Lower lobe of right lung (tissue), 2 donors: ENCODE results near the gene MTCL1. TPM values are rescaled to one million over a fixed set of nuclear protein-coding genes. Genes with fewer than 3 reads are reported as not detected.

Source experiments
- ATAC-seq, 2 donors: fragments of 200-7000 bp; cut with Tn5 transposase; one replicate each; pipeline ENCODE4 v1.9.1; 2020 to 2022; ENCODE audit warnings: mild to moderate bottlenecking in 2 of 2, moderate library complexity in 2 of 2
- DNase-seq: peaks from one replicate; pipeline ENCODE4 v3.0.0-alpha.2; 2020
- H3K27ac ChIP-seq: fragments of 200-600 bp; one replicate; pipeline ENCODE4 v1.8.0; 2022
- H3K27me3 ChIP-seq: fragments of 200-600 bp; one replicate; pipeline ENCODE4 v1.8.0; 2022; ENCODE audit warnings: low read depth
- H3K36me3 ChIP-seq: fragments of 200-600 bp; one replicate; pipeline ENCODE4 v1.8.0; 2022; ENCODE audit warnings: mild to moderate bottlenecking
- H3K4me1 ChIP-seq: fragments of 200-600 bp; one replicate; pipeline ENCODE4 v1.8.0; 2022
- H3K4me3 ChIP-seq: fragments of 200-600 bp; one replicate; pipeline ENCODE4 v1.8.0; 2022; ENCODE audit warnings: mild to moderate bottlenecking
- H3K9me3 ChIP-seq: fragments of 200-600 bp; one replicate; pipeline ENCODE4 v1.8.0; 2022
- intact Hi-C: fragments of 100-400 bp; cut with DNase I; formaldehyde crosslinking; loops from one replicate; pipeline ENCODE4 v1.11.0; 2022
- total RNA-seq: library from RNA; stranded (reverse); fragmentation: NEBNext Ultra II Directional; extraction: Animal tissue kit (Norgen Biotek cat#: 25700); gene quantifications from one replicate; pipeline ENCODE4 v1.2.1, GENCODE V29; 2021
- TF ChIP-seq, protein P1 (sequence below): fragments of 200-600 bp; IDR thresholded peaks from one replicate; pipeline ENCODE4 v1.8.0; 2022; ENCODE audit warnings: antibody characterized with exemption, mild to moderate bottlenecking
- donor health status: DM: no; HTN: yes; CAD: no; lungs with severe emphysema.

Gene MTCL1
- total RNA-seq, 1 donor from 2014 or later = 7.9 TPM

DNA sequence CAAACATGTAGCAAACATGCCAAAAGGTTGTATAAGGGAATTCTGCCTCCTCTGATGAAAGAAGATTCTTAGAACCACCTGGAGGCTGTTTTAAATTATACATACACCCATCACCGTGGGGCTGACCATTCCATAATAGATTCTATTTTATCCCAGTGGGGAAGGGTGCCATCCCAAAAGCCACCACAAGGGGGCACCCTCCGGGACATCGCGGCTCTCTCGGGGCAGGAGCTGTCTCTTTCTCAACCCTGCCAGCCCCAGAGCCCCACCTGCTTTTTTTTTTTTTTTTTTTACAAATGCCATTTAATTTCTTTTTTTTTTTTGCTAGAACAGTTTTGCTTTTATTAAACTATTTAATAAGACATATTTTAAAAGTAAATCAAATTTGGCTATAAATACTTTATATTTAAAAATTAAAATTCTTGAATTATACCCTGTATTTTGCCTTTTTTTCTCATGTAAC is 8.6 kb upstream of the MTCL1 start:
- TF ChIP-seq, protein P1, sequence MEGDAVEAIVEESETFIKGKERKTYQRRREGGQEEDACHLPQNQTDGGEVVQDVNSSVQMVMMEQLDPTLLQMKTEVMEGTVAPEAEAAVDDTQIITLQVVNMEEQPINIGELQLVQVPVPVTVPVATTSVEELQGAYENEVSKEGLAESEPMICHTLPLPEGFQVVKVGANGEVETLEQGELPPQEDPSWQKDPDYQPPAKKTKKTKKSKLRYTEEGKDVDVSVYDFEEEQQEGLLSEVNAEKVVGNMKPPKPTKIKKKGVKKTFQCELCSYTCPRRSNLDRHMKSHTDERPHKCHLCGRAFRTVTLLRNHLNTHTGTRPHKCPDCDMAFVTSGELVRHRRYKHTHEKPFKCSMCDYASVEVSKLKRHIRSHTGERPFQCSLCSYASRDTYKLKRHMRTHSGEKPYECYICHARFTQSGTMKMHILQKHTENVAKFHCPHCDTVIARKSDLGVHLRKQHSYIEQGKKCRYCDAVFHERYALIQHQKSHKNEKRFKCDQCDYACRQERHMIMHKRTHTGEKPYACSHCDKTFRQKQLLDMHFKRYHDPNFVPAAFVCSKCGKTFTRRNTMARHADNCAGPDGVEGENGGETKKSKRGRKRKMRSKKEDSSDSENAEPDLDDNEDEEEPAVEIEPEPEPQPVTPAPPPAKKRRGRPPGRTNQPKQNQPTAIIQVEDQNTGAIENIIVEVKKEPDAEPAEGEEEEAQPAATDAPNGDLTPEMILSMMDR = peak; percentile 94
- H3K4me3 ChIP-seq = no peak overlapping the region
- no peaks in the 10 kb centered on the region for H3K9me3 ChIP-seq
- H3K36me3 ChIP-seq = no peaks in the 10 kb centered on the region
- intact Hi-C loops = loop anchor here (5.0 kb wide), 1 partner anchor 286 kb away; no protein-coding TSS in a partner anchor
- ATAC-seq = peak; percentile 92 to 96
- H3K27ac ChIP-seq = no peak overlapping the region
- H3K4me1 ChIP-seq = no peaks in the 10 kb centered on the region
- DNase-seq = peak; percentile 81
- H3K27me3 ChIP-seq = peaks cover 4% of the 10 kb centered on the region

DNA sequence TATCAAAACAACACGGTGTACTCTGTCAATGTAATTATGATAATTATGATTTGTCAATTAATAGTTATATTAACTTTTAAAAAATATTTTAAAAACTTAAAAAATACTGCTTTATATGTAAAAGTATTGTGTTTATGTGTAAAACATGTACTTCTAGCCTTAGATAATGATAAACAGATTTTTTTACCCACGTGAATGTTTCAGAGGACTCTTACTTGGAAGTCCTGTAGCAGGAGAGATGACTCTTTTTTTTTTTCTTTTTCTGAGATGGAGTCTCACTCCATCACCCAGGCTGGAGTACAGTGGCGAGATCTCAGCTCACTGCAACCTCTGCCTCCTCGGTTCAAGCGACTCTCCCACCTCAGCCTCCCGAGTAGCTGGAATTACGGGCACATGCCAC is 6.2 kb upstream of the MTCL1 start:
- H3K27me3 ChIP-seq = peaks cover 4% of the 10 kb centered on the region
- no peak for DNase-seq

DNA sequence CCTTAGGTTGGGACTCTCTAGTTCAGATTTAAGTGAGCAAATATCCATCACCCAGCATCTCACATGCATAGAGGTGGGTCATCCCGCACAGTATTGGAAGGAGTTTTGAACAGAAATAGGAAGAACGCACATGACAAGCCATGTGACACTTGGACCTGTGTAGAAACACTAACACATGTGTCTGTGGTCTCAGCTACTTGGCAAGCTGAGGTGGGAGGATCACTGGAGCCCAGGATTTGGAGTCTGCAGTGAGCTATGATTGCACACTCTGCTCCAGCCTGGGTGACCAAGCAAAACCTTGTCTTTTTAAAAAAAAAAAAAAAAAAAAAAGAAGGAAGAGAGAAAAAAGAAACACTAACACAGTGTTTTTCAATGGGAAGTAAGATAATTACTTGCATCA is 5.4 kb upstream of the MTCL1 start:
- Histone ChIP-seq H3K36me3 (no peaks in the 10 kb centered on the region), H3K4me3 (no peak overlapping the region), H3K27ac (no peak overlapping the region), H3K4me1 (peaks cover 4% of the 10 kb centered on the region), H3K27me3 (peaks cover 4% of the 10 kb centered on the region), H3K9me3 (no peaks in the 10 kb centered on the region)
- intact Hi-C loops = loop anchor here (5.0 kb wide), 1 partner anchor 282 kb away; no protein-coding TSS in a partner anchor
- ATAC-seq = no peak
- TF ChIP-seq, protein P1 = no peak
- DNase-seq = no peak

More for the DNA sequence above, 6.2 kb upstream of the MTCL1 start:
- H3K9me3 ChIP-seq = no peaks in the 10 kb centered on the region
- no peaks in the 10 kb centered on the region for H3K4me1 ChIP-seq
- intact Hi-C loops = loop anchor here (5.0 kb wide), 1 partner anchor 283 kb away; no protein-coding TSS in a partner anchor
- TF ChIP-seq, protein P1 = no peak
- H3K4me3 ChIP-seq = no peak overlapping the region
- no peak overlapping the region for H3K27ac ChIP-seq
- no peak for ATAC-seq
- no peaks in the 10 kb centered on the region for H3K36me3 ChIP-seq

DNA sequence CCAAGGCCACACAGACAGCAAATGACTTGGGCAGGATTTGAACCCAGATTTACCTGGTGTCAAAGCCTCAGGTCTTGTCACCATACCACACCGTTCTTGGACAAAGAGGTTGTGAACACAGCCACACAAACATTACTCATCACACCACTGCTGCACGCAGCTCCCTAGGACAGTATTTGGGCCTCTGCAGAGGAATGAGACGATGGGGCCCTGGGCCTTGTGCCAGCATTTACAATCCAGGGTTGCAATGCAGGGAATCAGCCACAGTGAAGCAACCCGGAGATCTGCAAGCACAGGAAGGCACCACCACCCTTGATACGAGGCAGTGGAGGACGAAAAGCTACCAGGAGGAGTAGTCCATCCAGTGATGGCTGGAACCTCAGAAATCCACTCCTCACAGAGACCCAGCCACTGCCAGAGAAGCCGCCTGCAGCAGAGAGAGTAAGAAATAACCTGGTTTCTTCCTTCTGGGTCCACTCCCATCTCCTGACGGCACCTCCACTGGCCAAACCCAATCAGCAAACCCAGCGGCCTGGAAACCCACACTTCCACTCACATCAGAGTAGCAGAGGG is 3.7 kb upstream of the MTCL1 start:
- TF ChIP-seq, protein P1 = no peak
- H3K36me3 ChIP-seq = no peaks in the 10 kb centered on the region
- no peak overlapping the region for H3K4me3 ChIP-seq
- H3K27ac ChIP-seq = no peak overlapping the region
- no peak for ATAC-seq
- DNase-seq = no peak
- intact Hi-C loops = no loop called here
- no peaks in the 10 kb centered on the region for H3K9me3 ChIP-seq
- H3K4me1 ChIP-seq = peaks cover 7% of the 10 kb centered on the region
- H3K27me3 ChIP-seq = peaks cover 9% of the 10 kb centered on the region

DNA sequence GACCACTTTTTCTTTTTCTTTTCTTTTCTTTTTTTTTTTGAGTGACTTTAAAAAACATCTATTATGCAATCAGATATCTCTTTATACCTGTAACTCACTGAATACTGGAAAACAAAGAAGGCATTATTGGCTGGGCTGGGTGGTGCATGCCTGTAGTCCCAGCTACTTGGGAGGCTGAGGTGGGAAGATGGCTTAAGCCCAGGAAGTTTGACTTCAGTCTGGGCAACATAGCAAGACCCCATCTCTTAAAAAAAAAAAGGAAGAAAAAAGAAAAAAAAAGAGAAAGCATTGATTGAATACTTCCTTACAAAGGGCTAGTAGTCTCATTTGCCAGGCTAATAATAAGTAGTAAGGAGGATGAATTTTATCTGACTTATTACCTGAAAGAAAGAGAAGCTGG is 2.7 kb upstream of the MTCL1 start:
- ATAC-seq (no peak), DNase-seq (no peak)
- TF ChIP-seq, protein P1 = no peak
- Histone ChIP-seq H3K36me3 (no peaks in the 10 kb centered on the region), H3K9me3 (no peaks in the 10 kb centered on the region), H3K27ac (no peak overlapping the region), H3K27me3 (peaks cover 16% of the 10 kb centered on the region), H3K4me1 (peaks cover 14% of the 10 kb centered on the region), H3K4me3 (no peak overlapping the region)
- intact Hi-C loops = no loop called here
